T-helper 17 cell (primary cell): ENCODE data around the gene KMT2A. TPM values are rescaled to one million over a fixed set of nuclear protein-coding genes. Genes with fewer than 3 reads are reported as not detected.

Experiments
- ATAC-seq: fragments of 150-1000 bp; cut with Tn5 transposase; 2 replicates; pipeline ENCODE4 v1.10.0; 2021; ENCODE audit warnings: mild to moderate bottlenecking, moderate library complexity
- DNase-seq, 3 donors: peaks; one replicate each; pipeline versions ENCODE4 v3.0.0 to v3.0.0-alpha.2; 2020 to 2021
- H3K9me3 ChIP-seq: one replicate; pipeline ENCODE4 v1.7.0; 2013; ENCODE audit warnings: low read length, mild to moderate bottlenecking; ENCODE audit not compliant: control insufficient read depth, poor library complexity, severe bottlenecking
- H3K27ac Mint-ChIP-seq: one replicate; pipeline ENCODE4 v1.8.0; 2022; ENCODE audit warnings: mild to moderate bottlenecking, moderate library complexity, mixed read lengths
- H3K27me3 Mint-ChIP-seq: one replicate; pipeline ENCODE4 v1.8.0; 2022; ENCODE audit warnings: mixed read lengths
- H3K36me3 Mint-ChIP-seq: one replicate; pipeline ENCODE4 v1.8.0; 2022; ENCODE audit warnings: low read depth, mixed read lengths
- H3K4me1 Mint-ChIP-seq: one replicate; pipeline ENCODE4 v1.8.0; 2022; ENCODE audit warnings: mild to moderate bottlenecking, mixed read lengths
- H3K4me3 Mint-ChIP-seq: one replicate; pipeline ENCODE4 v1.8.0; 2022; ENCODE audit warnings: mild to moderate bottlenecking, moderate library complexity, mixed read lengths
- total RNA-seq, 4 donors: library from RNA in 2 of 4; stranded (reverse) in 2 of 4; gene quantifications; one replicate each; pipeline ENCODE4 v1.2.3 and lab custom pipeline; 2022 to 2026

KMT2A gene
- total RNA-seq, 2 donors from 2014 or later: 156 to 178 TPM

DNA sequence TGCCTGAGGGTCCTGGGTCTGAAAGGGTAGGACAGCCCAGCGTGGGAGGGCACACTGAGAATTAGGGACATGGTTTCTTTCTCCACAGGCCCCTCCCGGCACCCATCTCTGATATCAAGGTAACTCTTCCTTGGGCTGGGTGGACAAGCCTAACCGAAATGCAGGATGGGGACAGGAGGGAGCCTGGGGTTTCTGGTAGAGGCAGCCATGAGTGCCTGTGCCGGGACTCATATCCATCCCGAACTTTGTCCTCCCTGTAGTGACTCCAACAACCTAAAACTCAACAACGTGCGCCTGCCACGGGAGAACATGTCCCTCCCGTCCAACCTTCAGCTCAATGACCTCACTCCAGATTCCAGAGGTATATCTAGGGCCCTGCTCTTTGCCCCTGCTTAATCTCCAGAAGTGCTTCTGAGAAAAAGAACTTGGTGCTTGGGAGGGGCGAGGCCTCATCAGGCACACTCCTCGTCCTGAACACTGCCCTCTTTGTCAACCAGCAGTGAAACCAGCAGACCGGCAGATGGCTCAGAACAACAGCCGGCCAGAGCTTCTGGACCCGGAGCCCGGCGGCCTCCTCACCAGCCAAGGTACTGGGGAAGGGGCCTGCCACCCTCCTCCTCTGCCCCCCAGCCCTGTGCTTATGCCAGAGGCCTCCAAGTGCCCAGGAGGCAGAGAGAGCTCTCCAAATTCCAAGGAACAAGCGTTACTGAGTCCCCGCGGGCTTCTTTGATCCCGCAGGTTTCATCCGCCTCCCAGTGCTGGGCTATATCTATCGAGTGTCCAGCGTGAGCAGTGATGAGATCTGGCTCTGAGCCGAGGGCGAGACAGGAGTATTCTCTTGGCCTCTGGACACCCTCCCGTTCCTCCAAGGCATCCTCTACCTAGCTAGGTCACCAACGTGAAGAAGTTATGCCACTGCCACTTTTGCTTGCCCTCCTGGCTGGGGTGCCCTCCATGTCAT, 97.8 kb downstream of the KMT2A start:
- Mint-ChIP-seq H3K36me3 (no peaks in the 10 kb centered on the region), H3K4me3 (no peak overlapping the region), H3K27me3 (no peaks in the 10 kb centered on the region), H3K27ac (no peak overlapping the region), H3K4me1 (peaks cover 16% of the 10 kb centered on the region)
- ATAC-seq (no peak), DNase-seq (no peak)
- H3K9me3 ChIP-seq: no peaks in the 10 kb centered on the region

DNA sequence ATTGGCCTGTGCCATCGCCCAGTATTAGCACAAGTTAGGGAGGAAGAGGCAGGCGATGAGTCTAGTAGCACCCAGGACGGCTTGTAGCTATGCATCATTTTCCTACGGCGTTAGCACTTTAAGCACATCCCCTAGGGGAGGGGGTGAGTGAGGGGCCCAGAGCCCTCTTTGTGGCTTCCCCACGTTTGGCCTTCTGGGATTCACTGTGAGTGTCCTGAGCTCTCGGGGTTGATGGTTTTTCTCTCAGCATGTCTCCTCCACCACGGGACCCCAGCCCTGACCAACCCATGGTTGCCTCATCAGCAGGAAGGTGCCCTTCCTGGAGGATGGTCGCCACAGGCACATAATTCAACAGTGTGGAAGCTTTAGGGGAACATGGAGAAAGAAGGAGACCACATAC, 99.0 kb downstream of the KMT2A start:
- no peaks in the 10 kb centered on the region for H3K9me3 ChIP-seq
- peaks cover 6% of the 10 kb centered on the region for H3K4me1 Mint-ChIP-seq
- no peak overlapping the region for H3K27ac Mint-ChIP-seq
- no peak overlapping the region for H3K4me3 Mint-ChIP-seq
- no peaks in the 10 kb centered on the region for H3K36me3 Mint-ChIP-seq
- H3K27me3 Mint-ChIP-seq: no peaks in the 10 kb centered on the region
- DNase-seq (no peak), ATAC-seq (no peak)

DNA sequence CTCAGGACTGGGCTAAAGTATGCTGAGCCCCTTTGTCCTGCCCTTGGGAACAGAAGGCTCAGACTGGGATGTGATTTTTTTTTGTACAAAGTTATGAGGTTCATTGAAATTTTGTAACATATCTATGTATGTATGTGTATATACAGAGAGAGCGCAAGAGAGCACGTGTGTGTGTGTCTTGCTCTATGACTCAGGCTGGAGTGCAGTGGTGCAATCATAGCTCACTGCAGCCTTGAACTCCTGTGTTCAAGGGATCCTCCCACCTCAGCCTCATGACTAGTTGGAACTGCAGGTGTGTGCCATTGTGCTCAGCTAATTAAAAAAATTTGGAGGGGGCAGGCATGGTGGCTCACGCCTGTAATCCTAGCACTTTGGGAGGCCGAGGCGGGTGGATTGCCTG, 100.4 kb downstream of the KMT2A start:
- no peaks in the 10 kb centered on the region for H3K36me3 Mint-ChIP-seq
- DNase-seq (no peak), ATAC-seq (no peak)
- no peak overlapping the region for H3K27ac Mint-ChIP-seq
- peaks cover 2% of the 10 kb centered on the region for H3K4me1 Mint-ChIP-seq
- no peaks in the 10 kb centered on the region for H3K9me3 ChIP-seq
- H3K27me3 Mint-ChIP-seq: no peaks in the 10 kb centered on the region
- no peak overlapping the region for H3K4me3 Mint-ChIP-seq

DNA sequence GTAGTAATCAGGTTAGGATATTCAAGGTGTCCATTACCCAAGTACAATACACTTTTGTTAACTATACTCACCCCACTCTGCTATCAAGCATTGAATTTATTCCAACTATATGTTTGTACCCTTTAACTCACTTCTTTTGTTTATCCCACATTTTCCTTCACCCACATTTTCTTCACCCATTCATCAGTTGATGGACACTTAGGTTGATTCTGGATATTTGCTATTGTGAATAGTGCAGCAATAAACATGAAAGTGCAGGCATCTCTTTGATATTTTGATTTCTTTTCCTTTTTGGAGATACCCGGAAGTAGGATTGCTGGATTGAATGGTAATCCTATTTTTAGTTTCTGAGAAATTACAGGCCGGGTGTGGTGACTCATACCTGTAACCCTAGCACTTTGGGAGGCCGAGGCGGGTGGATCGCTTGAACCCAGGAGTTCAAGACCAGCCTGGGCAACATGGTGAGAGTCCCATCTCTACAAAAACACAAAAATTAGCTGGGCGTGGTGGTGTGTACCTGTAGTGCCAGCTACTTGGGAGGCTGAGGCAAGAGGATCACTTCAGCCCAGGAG, 101.2 kb downstream of the KMT2A start:
- H3K27ac Mint-ChIP-seq: no peak overlapping the region
- no peaks in the 10 kb centered on the region for H3K9me3 ChIP-seq
- no peaks in the 10 kb centered on the region for H3K36me3 Mint-ChIP-seq
- H3K4me3 Mint-ChIP-seq: no peak overlapping the region
- DNase-seq: no peak
- ATAC-seq: no peak
- H3K27me3 Mint-ChIP-seq: no peaks in the 10 kb centered on the region
- H3K4me1 Mint-ChIP-seq: no peaks in the 10 kb centered on the region

DNA sequence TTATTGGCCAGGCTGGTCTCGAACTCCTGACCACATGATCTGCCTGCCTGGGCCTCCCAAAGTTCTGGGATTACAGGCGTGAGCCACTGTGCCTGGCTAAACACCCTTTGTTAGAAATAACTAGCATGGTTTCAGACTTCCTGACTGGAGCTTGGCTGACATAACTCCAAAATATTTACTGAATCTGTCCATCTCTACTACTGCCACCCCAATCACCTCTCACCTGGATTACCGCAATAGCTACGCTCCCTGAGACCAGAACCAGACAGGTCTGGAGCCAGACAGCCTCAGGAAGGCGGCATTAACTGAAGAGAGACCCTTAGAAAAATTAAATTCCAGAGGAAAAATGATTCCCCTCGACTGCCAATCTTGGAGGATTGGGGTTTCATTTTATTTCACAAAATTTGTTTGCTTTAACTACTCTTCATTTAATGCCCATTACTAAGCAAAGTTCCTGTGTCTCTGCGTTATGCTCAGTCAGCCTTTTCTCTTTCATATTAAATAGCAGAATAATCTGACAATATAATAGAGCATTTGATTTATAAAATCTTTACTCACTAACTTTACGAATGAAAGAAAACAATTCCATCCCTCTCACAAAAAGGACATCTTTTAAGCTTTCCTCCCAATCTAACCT, 107.8 kb downstream of the KMT2A start:
- no peak for DNase-seq
- no peak for ATAC-seq
- H3K9me3 ChIP-seq: no peaks in the 10 kb centered on the region
- Mint-ChIP-seq H3K27me3 (no peaks in the 10 kb centered on the region), H3K36me3 (peaks cover 4% of the 10 kb centered on the region), H3K27ac (no peak overlapping the region), H3K4me3 (no peak overlapping the region), H3K4me1 (no peaks in the 10 kb centered on the region)

DNA sequence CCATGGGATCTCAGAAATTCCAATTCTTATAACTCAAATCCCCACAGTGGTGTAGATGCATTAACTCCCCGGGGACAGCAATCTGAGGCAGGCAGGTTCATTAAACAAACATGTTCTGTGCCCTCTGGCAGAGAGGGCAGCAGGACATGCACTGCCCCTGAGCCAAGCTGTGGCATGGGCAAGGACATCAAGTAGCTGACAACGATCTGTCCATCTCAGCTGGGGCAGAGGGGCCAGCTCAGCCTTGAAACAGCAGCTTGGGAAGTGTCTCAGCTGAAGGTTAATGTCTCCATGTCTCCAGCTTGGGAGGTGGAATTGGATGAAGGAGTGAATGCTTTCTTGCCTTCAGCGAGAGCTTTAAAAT, 108.3 kb downstream of the KMT2A start:
- Mint-ChIP-seq H3K36me3 (peaks cover 4% of the 10 kb centered on the region), H3K4me3 (no peak overlapping the region), H3K4me1 (no peaks in the 10 kb centered on the region), H3K27me3 (no peaks in the 10 kb centered on the region), H3K27ac (no peak overlapping the region)
- ATAC-seq: no peak
- DNase-seq: no peak
- no peaks in the 10 kb centered on the region for H3K9me3 ChIP-seq

DNA sequence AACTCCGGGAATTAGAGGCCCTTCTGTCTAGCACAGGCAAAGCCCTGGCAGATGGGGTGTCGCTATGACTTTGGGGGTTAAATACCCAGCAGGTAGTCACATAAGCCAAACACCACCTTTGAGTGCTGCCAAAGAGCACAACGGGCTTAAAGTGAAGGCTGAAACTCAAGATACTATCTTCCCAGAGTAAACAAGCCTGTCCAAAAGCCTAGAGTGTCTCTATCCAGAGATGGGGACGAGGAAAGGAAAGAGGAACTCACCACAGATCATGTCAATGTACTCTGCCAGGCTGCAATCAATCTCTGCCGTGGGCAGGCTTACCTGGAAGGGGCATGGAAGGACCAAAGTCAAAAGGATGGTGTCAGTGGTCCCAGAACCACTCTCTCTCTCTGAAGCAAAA, 109.2 kb downstream of the KMT2A start:
- H3K4me1 Mint-ChIP-seq: no peaks in the 10 kb centered on the region
- no peak for DNase-seq
- H3K27me3 Mint-ChIP-seq: no peaks in the 10 kb centered on the region
- H3K4me3 Mint-ChIP-seq: no peak overlapping the region
- ATAC-seq: no peak
- peaks cover 4% of the 10 kb centered on the region for H3K36me3 Mint-ChIP-seq
- peak overlapping the region; percentile 29 for H3K27ac Mint-ChIP-seq
- H3K9me3 ChIP-seq: no peaks in the 10 kb centered on the region

DNA sequence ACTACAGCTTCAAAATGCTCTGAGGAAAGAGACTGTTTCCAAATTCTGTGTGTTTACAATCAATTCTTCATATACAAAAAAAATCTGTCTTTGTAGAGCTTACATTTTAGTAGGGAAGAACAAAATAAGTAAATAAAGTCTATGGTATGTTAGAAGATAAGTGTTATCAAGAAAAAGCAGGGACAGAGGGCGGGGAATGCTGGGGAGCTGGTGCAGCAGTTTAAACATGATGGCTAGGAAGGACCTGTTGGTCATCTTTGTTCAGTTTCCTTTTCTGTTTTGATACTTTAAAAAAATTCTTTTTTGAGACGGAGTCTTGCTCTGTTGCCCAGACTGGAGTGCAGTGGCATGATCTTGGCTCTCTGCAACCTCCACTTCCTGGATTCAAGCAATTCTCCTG, 110.8 kb downstream of the KMT2A start:
- Mint-ChIP-seq H3K4me1 (no peaks in the 10 kb centered on the region), H3K4me3 (no peak overlapping the region), H3K27ac (no peak overlapping the region), H3K27me3 (no peaks in the 10 kb centered on the region), H3K36me3 (peaks cover 4% of the 10 kb centered on the region)
- no peaks in the 10 kb centered on the region for H3K9me3 ChIP-seq
- DNase-seq (no peak), ATAC-seq (no peak)

DNA sequence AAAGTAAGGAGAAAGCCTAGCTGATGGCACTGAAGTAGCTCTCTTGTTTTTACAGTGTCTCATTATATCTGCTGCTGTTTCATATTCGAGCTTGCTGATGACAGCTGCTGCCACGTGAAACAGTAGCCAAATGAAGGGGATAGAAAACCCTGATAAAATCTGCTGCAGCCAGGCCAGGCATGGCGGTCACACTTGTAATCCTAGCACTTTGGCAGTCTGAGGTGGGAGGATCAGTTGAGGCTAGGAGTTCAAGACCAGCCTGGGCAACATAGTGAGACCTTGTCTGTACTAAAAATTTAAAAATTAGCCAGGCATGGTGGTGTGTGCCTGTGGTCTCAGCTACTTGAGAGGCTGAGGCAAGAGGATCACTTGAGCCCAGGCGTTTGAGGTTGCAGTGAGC, 116.0 kb downstream of the KMT2A start:
- H3K27ac Mint-ChIP-seq: no peak overlapping the region
- no peaks in the 10 kb centered on the region for H3K9me3 ChIP-seq
- H3K4me1 Mint-ChIP-seq: peaks cover 2% of the 10 kb centered on the region
- peaks cover 9% of the 10 kb centered on the region for H3K36me3 Mint-ChIP-seq
- H3K4me3 Mint-ChIP-seq: no peak overlapping the region
- H3K27me3 Mint-ChIP-seq: no peaks in the 10 kb centered on the region
- ATAC-seq (no peak), DNase-seq (no peak)

DNA sequence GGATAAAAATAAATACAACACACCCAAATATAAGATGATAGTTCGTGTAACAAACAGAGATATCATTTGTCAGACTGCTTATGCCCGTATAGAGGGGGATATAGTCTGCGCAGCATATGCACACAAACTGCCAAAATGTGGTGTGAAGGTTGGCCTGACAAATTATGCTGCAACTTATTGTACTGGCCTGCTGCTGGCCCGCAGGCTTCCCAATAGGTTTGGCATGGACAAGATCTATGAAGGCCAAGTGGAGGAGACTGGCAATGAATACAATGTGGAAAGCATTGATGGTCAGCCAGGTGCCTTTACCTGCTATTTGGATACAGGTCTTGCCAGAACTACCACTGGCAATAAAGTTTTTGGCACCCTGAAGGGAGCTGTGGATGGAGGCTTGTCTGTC, 124.5 kb downstream of the KMT2A start:
- DNase-seq (no peak), ATAC-seq (no peak)
- no peak overlapping the region for H3K4me3 Mint-ChIP-seq
- no peaks in the 10 kb centered on the region for H3K27me3 Mint-ChIP-seq
- H3K36me3 Mint-ChIP-seq: peaks cover 3% of the 10 kb centered on the region
- peaks cover 13% of the 10 kb centered on the region for H3K4me1 Mint-ChIP-seq
- no peak overlapping the region for H3K27ac Mint-ChIP-seq
- no peaks in the 10 kb centered on the region for H3K9me3 ChIP-seq

DNA sequence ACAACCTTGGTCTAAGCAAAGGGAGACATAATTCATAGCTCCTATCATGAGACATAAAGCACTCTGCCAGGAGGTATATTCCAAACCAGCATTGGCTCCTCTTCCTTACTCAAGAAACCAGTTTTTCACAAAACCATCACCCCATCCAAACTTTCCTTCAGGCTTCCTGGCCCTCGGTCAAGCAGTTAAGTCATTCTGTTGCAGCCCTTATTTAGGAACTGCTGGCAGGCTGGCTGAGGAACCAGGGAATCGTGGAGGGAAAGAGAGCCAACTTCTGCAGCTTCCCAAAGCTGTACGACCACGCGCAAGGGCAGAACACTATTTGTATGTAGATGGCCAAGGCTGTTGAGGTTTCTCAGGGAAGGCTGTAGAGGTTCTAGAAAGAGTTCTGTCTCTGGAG, 128.8 kb downstream of the KMT2A start:
- Mint-ChIP-seq H3K27me3 (no peaks in the 10 kb centered on the region), H3K36me3 (peaks cover 3% of the 10 kb centered on the region), H3K27ac (peak overlapping the region; percentile 90), H3K4me1 (peaks cover 16% of the 10 kb centered on the region), H3K4me3 (peak overlapping the region; percentile 19)
- no peak for DNase-seq
- no peak for ATAC-seq
- H3K9me3 ChIP-seq: no peaks in the 10 kb centered on the region

DNA sequence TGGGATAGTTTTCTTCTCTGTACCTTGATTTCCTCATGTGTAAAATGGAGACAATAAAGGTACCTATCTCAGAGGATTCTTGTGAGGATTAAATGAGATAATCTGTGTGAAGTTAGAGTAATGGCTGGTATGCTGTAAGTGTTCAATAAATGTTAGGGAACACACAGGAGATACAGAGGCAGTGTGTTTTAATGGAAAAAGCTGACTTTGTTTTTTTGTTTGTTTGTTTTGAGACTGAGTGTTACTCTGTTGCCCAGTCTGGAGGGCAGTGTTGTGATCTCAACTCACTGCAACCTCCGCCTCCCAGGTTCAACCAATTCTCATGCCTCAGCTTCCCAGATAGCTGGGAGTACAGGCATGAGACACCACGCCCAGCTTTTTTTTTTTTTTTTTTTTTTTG, 133.4 kb downstream of the KMT2A start:
- peaks cover 23% of the 10 kb centered on the region for H3K4me1 Mint-ChIP-seq
- ATAC-seq: no peak
- H3K4me3 Mint-ChIP-seq: no peak overlapping the region
- H3K27ac Mint-ChIP-seq: no peak overlapping the region
- H3K36me3 Mint-ChIP-seq: peaks cover 2% of the 10 kb centered on the region
- no peak for DNase-seq
- H3K9me3 ChIP-seq: no peaks in the 10 kb centered on the region
- no peaks in the 10 kb centered on the region for H3K27me3 Mint-ChIP-seq

DNA sequence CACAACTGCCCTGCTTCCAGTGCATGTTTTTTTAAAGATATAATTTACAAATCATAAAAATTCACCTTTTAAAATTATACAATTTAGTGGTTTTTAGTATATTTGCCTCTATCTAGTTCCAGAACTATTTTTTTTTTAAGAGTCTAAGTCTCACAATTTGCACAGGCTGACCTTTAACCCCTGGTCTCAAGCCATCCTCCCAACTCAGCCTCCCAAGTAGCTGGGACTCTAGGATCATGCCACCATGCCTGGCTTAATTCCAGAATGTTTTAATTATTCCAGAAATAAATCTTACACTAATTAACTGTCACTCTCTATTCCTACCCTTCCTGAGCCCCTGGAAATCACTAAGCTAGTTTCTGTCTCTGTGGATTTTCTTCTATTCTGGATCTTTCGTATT, 134.5 kb downstream of the KMT2A start:
- Mint-ChIP-seq H3K27me3 (no peaks in the 10 kb centered on the region), H3K27ac (peak overlapping the region; percentile 99), H3K36me3 (peaks cover 2% of the 10 kb centered on the region), H3K4me3 (no peak overlapping the region), H3K4me1 (peaks cover 26% of the 10 kb centered on the region)
- DNase-seq (no peak), ATAC-seq (no peak)
- H3K9me3 ChIP-seq: no peaks in the 10 kb centered on the region
